A673 (cell line): ENCODE measurements around the gene DYNC1LI2. TPM values are rescaled to one million over a fixed set of nuclear protein-coding genes. Genes with fewer than 3 reads are reported as not detected.
A peak's percentile ranks its signal among the peaks of the same experiment; 100 is the strongest.

ENCODE experiments used
- BruUV-seq: library from RNA; stranded (reverse); fragments of 400-500 nt; replicated peaks from 2 replicates; lab custom pipeline; 2021; lab: Mats Ljungman, UMichigan
- CTCF ChIA-PET: fragments of 300-600 bp; sonication (Branson Sonifier 250); formaldehyde crosslinking; loops from one replicate; lab custom pipeline; 2022; ENCODE audit warnings: antibody characterized with exemption; lab: Charles Lee
- POLR2A ChIA-PET: fragments of 300-600 bp; sonication (Branson Sonifier 250); formaldehyde crosslinking; loops from one replicate; lab custom pipeline; 2022; ENCODE audit warnings: antibody characterized with exemption; ENCODE audit not compliant: low non-redundant PET; lab: Charles Lee
- DNase-seq: peaks from one replicate; pipeline ENCODE4 v3.0.0-alpha.2; 2015; ENCODE audit warnings: low spot score
- H3K27ac ChIP-seq: fragments of 200-600 bp; sonication (generic); 2 replicates; pipeline ENCODE4 v1.5.1; 2016; ENCODE audit warnings: mixed run types, low read depth, mild to moderate bottlenecking, mixed read lengths, antibody characterized with exemption, low read length; ENCODE audit not compliant: poor library complexity, severe bottlenecking
- H3K27me3 ChIP-seq: fragments of 200-600 bp; sonication (generic); replicated peaks from 2 replicates; pipeline ENCODE4 v1.6.1; 2017; ENCODE audit warnings: mixed run types, low read depth, mild to moderate bottlenecking, mixed read lengths, antibody characterized with exemption, low read length; ENCODE audit not compliant: insufficient read depth, poor library complexity
- H3K36me3 ChIP-seq: fragments of 200-600 bp; sonication (generic); 2 replicates; pipeline ENCODE4 v1.6.1; 2016; ENCODE audit warnings: mixed run types, mild to moderate bottlenecking, mixed read lengths, antibody characterized with exemption, low read length; ENCODE audit not compliant: insufficient read depth, poor library complexity, severe bottlenecking
- H3K4me1 ChIP-seq: fragments of 200-600 bp; sonication (generic); 2 replicates; pipeline ENCODE4 v1.6.1; 2017; ENCODE audit warnings: mixed run types, mild to moderate bottlenecking, mixed read lengths, antibody characterized with exemption, low read length; ENCODE audit not compliant: insufficient read depth, poor library complexity, severe bottlenecking
- H3K4me3 ChIP-seq: fragments of 200-600 bp; sonication (generic); 2 replicates; pipeline ENCODE4 v1.5.1; 2016; ENCODE audit warnings: low read depth, mixed run types, mild to moderate bottlenecking, mixed read lengths, low read length; ENCODE audit not compliant: poor library complexity, severe bottlenecking
- H3K9me3 ChIP-seq: fragments of 200-600 bp; sonication (generic); 2 replicates; pipeline ENCODE4 v1.6.1; 2016; ENCODE audit warnings: mixed run types, low read depth, mild to moderate bottlenecking, mixed read lengths, antibody characterized with exemption, low read length; ENCODE audit not compliant: poor library complexity, severe bottlenecking
- CTCF ChIP-seq: fragments of 300-800, 200-600 bp; sonication (generic); conservative IDR thresholded peaks from 2 replicates; pipeline ENCODE4 v1.5.1; 2017; ENCODE audit warnings: low read depth, mild to moderate bottlenecking, antibody characterized with exemption, low read length, moderate library complexity, mixed read lengths
- EZH2 ChIP-seq: fragments of 200-600 bp; sonication (generic); IDR thresholded peaks from 2 replicates; pipeline ENCODE4 v1.6.1; 2017; ENCODE audit warnings: borderline replicate concordance, low read depth, mild to moderate bottlenecking, mixed read lengths, antibody characterized with exemption, low read length; ENCODE audit not compliant: poor library complexity, severe bottlenecking
- intact Hi-C: fragments of 100-400 bp; cut with micrococcal nuclease; formaldehyde crosslinking; loops from one replicate; pipeline ENCODE4 v1.10.0; 2022; ENCODE audit not compliant: unreplicated experiment
- total RNA-seq: library from RNA; stranded (reverse); gene quantifications from 2 replicates; pipeline ENCODE4 v1.2.3, GENCODE V29; 2021

Gene DYNC1LI2
- total RNA-seq, 1 experiment from 2014 or later, result 164 TPM

DNA sequence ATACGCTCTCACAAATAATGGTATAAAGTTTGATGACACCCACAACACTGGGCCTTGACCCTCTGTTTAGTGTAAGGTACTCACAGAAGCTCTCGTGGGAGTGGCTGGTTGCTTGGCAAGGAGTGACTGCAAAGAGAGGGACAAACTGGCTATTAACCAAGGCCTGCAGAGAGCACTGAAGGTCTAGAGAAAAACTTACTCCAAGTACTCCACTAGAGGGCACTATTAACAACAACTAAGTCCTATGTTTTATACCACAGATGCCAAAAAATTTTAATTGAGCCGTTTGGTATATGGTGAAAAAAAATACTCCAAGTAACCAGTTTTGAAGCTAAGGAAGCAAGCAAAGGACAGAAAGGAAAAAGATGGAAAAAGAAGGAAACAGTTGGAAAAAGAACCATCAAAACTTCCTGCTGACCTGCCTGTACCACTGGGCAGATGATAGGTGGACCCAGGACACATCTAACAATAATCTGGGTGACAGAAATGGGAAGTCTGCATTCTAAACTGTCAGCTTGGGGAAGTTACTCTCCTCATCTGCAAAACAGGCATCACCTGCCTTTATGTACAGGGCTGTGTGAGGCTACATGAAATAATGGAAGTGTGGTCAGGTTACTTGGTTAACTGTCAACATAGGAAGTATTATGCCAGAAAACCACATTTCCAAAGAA, 23.2 kb downstream of the DYNC1LI2 start:
- Histone ChIP-seq H3K4me1 (no peaks in the 10 kb centered on the region), H3K27me3 (no peaks in the 10 kb centered on the region), H3K9me3 (no peaks in the 10 kb centered on the region), H3K27ac (no peak overlapping the region), H3K36me3 (peaks cover 88% of the 10 kb centered on the region), H3K4me3 (no peak overlapping the region)
- BruUV-seq, result no TSS peak
- TF ChIP-seq CTCF (peak; percentile 69), EZH2 (no peak)
- peak; percentile 76 for DNase-seq
- POLR2A ChIA-PET, result interaction anchor here (0.6 kb wide), 1 partner anchor 10 kb away, joined by 3 read pairs; no protein-coding TSS in a partner anchor
- intact Hi-C loops, result loop anchor here (5.0 kb wide), 2 partner anchors 139 to 321 kb away; no protein-coding TSS in a partner anchor
- CTCF ChIA-PET, result no interaction called here

DNA sequence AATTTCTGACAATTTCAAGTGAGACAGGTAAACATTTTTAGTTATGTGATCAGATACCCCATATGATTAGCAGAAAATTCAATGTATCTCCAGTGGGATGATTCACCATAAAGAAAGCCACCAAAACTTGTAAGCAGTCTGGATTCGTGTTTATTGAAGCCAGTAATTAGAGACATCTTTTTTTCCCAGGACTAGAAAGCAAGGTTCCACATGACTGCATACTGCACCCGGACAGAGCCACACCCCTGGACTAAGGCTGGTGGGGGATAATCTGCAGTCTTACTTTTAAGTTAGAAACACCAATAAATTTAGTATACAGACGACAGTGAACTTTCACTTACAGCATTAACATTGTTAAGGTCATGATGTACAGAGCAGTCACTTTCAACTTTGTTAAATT, 30.6 kb downstream of the DYNC1LI2 start:
- no TSS peak for BruUV-seq
- intact Hi-C loops, result no loop called here
- H3K9me3 ChIP-seq, result no peaks in the 10 kb centered on the region
- DNase-seq, result no peak
- no peaks in the 10 kb centered on the region for H3K4me1 ChIP-seq
- peaks cover 33% of the 10 kb centered on the region for H3K36me3 ChIP-seq
- no peak overlapping the region for H3K4me3 ChIP-seq
- H3K27ac ChIP-seq, result no peak overlapping the region
- TF ChIP-seq EZH2 (no peak), CTCF (no peak)
- POLR2A ChIA-PET, result no interaction called here
- no peaks in the 10 kb centered on the region for H3K27me3 ChIP-seq
- CTCF ChIA-PET, result no interaction called here

GRCh38 chr16:66719246-66719645, 32.2 kb downstream of the DYNC1LI2 start:
- ChIA-PET CTCF (no interaction called here), POLR2A (no interaction called here)
- intact Hi-C loops, result no loop called here
- Histone ChIP-seq H3K4me1 (no peaks in the 10 kb centered on the region), H3K27me3 (no peaks in the 10 kb centered on the region), H3K4me3 (no peak overlapping the region), H3K27ac (no peak overlapping the region), H3K36me3 (peaks cover 18% of the 10 kb centered on the region), H3K9me3 (no peaks in the 10 kb centered on the region)
- DNase-seq, result no peak
- BruUV-seq, result no TSS peak
- TF ChIP-seq EZH2, result no peak
- TF ChIP-seq CTCF, result no peak
